PFSK-1 (cell line): Measurements from ENCODE around the gene TUBE1.

Source experiments
- FOXP2 ChIP-seq: optimal IDR thresholded peaks from 2 replicates; pipeline ENCODE3; 2011; ENCODE audit warnings: borderline replicate concordance, control low read depth, inconsistent platforms; ENCODE audit not compliant: insufficient read depth; ENCODE audit errors: extremely low read length, extremely low read depth
- POLR2AphosphoS5 ChIP-seq: IDR thresholded peaks from 2 replicates; pipeline ENCODE4 v1.6.1; 2012; ENCODE audit warnings: low read depth, mild to moderate bottlenecking, control low read depth, low read length, moderate library complexity
- SIN3A ChIP-seq: IDR thresholded peaks from 2 replicates; pipeline ENCODE4 v1.6.1; 2012; ENCODE audit warnings: mild to moderate bottlenecking, low read length, moderate library complexity, borderline replicate concordance; ENCODE audit not compliant: insufficient read depth
- TAF1 ChIP-seq: IDR thresholded peaks from 2 replicates; pipeline ENCODE4 v1.6.1; 2012; ENCODE audit warnings: low read length, control low read depth, borderline replicate concordance; ENCODE audit not compliant: insufficient read depth
- TF ChIP-seq, protein P1 (sequence below), 2 experiments: IDR thresholded peaks; 2 replicates each; pipeline versions ENCODE4 v1.6.1 to v1.8.0; 2011 to 2012; ENCODE audit warnings: low read depth in 2 of 2, low read length in 2 of 2, control low read depth in 1 of 2, inconsistent platforms in 1 of 2, mild to moderate bottlenecking in 1 of 2, moderate library complexity in 1 of 2; ENCODE audit not compliant: insufficient read depth in 1 of 2

The TUBE1 gene

DNA sequence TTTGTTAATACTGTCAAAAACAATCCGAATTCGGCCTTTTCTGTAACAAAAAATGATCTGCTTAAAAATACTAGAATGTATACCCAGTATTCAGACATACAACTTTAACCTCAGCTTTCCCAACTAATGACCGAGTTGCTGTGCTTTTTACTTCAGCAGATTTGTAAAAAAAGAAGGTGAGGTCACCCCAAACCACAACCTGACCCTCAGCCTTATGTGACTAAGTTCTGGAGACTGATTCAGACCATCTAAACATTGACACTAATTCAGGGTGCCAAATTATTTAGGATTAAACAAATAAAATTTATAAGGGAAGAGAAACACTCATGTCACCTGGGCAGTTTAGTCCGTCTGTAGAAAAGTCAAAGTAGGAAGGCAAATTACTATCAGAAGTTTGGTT, 25.7 kb downstream of the TUBE1 start:
- TF ChIP-seq FOXP2 (no peak), SIN3A (no peak), POLR2AphosphoS5 (no peak), TAF1 (no peak)
- TF ChIP-seq, protein P1, sequence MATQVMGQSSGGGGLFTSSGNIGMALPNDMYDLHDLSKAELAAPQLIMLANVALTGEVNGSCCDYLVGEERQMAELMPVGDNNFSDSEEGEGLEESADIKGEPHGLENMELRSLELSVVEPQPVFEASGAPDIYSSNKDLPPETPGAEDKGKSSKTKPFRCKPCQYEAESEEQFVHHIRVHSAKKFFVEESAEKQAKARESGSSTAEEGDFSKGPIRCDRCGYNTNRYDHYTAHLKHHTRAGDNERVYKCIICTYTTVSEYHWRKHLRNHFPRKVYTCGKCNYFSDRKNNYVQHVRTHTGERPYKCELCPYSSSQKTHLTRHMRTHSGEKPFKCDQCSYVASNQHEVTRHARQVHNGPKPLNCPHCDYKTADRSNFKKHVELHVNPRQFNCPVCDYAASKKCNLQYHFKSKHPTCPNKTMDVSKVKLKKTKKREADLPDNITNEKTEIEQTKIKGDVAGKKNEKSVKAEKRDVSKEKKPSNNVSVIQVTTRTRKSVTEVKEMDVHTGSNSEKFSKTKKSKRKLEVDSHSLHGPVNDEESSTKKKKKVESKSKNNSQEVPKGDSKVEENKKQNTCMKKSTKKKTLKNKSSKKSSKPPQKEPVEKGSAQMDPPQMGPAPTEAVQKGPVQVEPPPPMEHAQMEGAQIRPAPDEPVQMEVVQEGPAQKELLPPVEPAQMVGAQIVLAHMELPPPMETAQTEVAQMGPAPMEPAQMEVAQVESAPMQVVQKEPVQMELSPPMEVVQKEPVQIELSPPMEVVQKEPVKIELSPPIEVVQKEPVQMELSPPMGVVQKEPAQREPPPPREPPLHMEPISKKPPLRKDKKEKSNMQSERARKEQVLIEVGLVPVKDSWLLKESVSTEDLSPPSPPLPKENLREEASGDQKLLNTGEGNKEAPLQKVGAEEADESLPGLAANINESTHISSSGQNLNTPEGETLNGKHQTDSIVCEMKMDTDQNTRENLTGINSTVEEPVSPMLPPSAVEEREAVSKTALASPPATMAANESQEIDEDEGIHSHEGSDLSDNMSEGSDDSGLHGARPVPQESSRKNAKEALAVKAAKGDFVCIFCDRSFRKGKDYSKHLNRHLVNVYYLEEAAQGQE (IDR thresholded peaks at IDR 0.05; ENCODE audit: insufficient read depth in 1 of 2, low read depth in 2 of 2, low read length in 2 of 2) = no peak

DNA sequence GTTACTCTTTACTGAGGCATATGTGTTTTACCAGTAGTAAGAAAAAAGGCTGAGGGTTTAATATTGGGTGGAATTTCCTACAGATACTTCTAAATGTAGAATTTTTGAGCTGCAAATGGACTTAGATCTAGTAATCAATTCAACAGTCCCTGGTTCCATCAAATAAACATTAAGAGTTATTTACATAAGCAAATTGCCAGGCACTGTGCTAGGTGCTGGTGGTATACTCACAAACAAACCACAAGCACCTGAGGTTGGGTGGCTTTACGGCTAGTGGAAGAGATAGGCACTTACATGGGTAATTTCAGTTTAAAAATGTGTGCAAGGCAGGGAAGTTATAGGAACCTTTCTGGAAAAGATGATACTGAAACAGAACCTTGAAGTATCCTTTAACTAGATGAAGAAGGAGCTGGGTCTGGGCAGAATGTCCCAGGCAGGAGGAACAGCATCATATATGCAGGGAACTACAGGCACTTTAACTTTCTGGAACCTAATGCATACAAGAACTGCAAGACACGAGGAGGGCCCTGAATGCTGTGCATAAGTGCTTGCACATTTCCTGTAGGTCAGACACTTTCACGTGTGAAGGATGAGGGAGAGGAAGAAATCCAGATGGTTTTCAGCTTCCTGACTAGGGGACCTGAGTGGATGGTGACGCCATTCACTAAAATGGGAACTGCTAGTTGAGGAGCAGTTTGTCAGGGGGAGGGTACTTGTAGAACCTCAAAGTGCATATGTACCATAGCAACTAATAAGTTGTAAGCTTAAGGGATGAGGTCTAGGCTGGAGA, 28.8 kb downstream of the TUBE1 start:
- TF ChIP-seq TAF1 (no peak), POLR2AphosphoS5 (no peak), SIN3A (no peak), FOXP2 (no peak)
- TF ChIP-seq, protein P1 (IDR thresholded peaks at IDR 0.05; ENCODE audit: insufficient read depth in 1 of 2, low read depth in 2 of 2, low read length in 2 of 2) = no peak

DNA sequence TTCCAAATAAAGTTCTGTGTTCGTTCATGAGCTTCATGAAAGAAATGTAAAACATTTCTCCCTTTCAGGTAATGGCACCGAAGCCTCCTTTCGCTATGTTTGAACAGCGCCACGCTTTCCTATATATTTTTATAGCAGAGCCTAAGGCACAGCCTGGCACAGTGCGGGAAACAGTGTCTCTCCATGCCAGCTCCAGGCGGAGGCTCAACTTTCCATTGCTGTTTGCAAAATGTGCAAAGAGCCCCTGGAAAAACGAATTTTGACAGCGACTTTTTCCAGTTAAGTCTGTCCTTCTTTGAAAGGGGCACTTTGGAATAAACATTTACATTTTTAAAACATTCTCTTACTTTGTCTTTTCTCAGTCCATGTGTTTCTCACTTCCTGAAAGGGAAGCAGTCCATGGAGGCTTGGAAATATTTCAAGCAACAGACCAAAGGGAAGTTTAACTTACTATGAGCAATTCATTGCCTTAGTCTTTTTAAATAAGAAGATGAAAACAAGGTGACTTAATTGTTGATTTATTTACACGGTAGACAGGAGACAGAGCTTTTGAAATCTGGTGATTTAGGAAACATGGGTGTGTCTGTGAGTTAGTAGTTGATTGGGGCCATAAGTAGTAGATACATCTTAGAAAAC, 32.6 kb downstream of the TUBE1 start:
- TF ChIP-seq SIN3A = no peak
- TF ChIP-seq, protein P1 (IDR thresholded peaks at IDR 0.05; ENCODE audit: insufficient read depth in 1 of 2, low read depth in 2 of 2, low read length in 2 of 2) = no peak
- TF ChIP-seq POLR2AphosphoS5 = no peak
- TF ChIP-seq FOXP2 = no peak
- TF ChIP-seq TAF1 = no peak

DNA sequence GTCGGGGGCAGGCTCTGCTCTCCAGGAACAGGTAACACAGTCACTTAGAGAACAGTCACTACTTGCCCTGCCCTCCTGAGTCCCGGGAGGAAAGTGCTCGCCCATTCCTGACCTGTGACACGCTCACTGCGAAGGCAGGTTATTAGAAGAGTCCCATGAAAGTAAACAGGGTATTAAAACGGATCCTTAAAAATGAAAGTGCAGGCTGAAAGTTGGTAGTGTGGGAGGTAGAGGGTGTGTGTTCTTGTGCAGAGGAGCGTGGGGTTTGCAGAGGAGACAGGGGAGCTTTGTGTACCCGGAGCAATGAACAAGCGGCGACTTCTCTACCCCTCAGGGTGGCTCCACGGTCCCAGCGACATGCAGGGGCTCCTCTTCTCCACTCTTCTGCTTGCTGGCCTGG, 33.3 kb downstream of the TUBE1 start, which contains the start of gene CCN6:
Gene CCN6 (plus strand): TSS at position 104 of the 400 bp plus-strand sequence. CDS start 254 bp downstream, at position 358.
- TF ChIP-seq POLR2AphosphoS5 = no peak
- no peak for TF ChIP-seq FOXP2
- no peak for TF ChIP-seq TAF1
- TF ChIP-seq, protein P1 (IDR thresholded peaks at IDR 0.05; ENCODE audit: insufficient read depth in 1 of 2, low read depth in 2 of 2, low read length in 2 of 2) = no peak
- no peak for TF ChIP-seq SIN3A

DNA sequence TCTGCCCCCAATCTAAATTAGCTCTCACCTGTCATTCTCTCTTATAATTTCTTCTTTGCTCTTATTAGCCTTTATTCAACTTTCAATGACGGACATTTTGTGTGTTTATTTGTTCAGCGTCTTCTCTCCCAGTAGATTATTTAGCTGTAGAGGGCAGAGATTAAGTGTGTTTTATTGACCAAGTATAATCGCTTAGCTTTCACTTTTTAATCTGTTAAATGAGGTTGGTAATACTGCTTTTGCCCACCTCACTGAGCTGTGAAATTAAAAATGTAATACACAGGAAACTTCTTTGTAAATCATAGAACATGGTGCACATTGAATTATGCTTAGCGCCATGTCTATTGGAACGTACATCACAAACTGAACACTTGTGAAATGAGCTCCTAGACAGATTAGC, 36.9 kb downstream of the TUBE1 start:
- TF ChIP-seq, protein P1 (IDR thresholded peaks at IDR 0.05; ENCODE audit: insufficient read depth in 1 of 2, low read depth in 2 of 2, low read length in 2 of 2) = no peak
- TF ChIP-seq POLR2AphosphoS5 (no peak), SIN3A (no peak), TAF1 (no peak), FOXP2 (no peak)
